GM10266 (cell line): ENCODE results near the gene SREBF2.

Experiments
- DNase-seq: peaks from one replicate; pipeline ENCODE4 v3.0.0; 2012; ENCODE audit errors: extremely low spot score
- CTCF ChIP-seq: IDR thresholded peaks from 2 replicates; pipeline ENCODE4 v1.5.1; 2012; ENCODE audit warnings: mild to moderate bottlenecking, low read depth; ENCODE audit not compliant: control insufficient read depth, insufficient read depth; ENCODE audit errors: missing control alignments

SREBF2 gene

GRCh38 chr22:41820447-41820846, 12.5 kb upstream of the SREBF2 start:
- TF ChIP-seq CTCF = no peak
- DNase-seq = no peak

- DNase-seq = no peak
These were observed 11.2 kb upstream of the SREBF2 start for GRCh38 chr22:41821471-41822316.

GRCh38 chr22:41822317-41823057, 10.4 kb upstream of the SREBF2 start:
- peak; percentile 59 for TF ChIP-seq CTCF
- DNase-seq = peak; percentile 68

More at GRCh38 chr22:41821471-41822316, 11.2 kb upstream of the SREBF2 start:
- TF ChIP-seq CTCF = no peak

GRCh38 chr22:41823797-41824196, 9.1 kb upstream of the SREBF2 start:
- no peak for DNase-seq
- no peak for TF ChIP-seq CTCF

GRCh38 chr22:41825376-41825775, 7.5 kb upstream of the SREBF2 start:
- no peak for DNase-seq
- TF ChIP-seq CTCF = no peak

GRCh38 chr22:41826021-41826420, 6.9 kb upstream of the SREBF2 start:
- no peak for DNase-seq
- no peak for TF ChIP-seq CTCF
